GM18909 (cell line): ENCODE data around the gene OPN1MW2.
"Not testable (repeated sequence)": the region's sequence is repeated elsewhere in the genome, so short reads cannot be mapped to it uniquely, and the experiment has no call there.

Source experiments
- ATAC-seq: cut with Tn5 transposase; IDR thresholded peaks from one replicate; pipeline ENCODE4 v1.9.1; 2021; ENCODE audit warnings: mild to moderate bottlenecking; ENCODE audit not compliant: unreplicated experiment, poor library complexity

OPN1MW2 gene

GRCh38 chrX:154263072-154263471 lies 43.5 kb downstream of the OPN1MW2 start:
- ATAC-seq: not testable (repeated sequence)

DNA sequence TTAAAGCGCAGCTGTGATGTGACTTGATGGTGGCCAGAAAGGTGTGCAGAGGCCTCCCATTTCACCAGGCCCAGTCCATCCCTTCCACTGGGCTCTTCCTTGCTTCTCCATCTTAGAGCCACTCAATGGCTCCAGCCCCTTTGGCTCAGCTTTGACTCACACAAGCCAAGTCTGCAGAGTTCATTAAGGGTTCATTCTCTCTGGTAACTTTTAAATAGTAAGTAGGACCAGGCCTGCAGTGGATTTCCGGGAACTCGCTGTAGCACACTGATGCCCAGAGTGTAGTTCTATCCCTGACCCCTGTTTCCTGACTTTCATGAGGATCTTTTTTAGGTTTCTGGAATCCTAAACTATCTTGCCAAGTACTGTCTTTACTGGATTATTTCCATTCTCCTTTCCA lies 49.7 kb downstream of the OPN1MW2 start:
- ATAC-seq: not testable (repeated sequence)
